ENCODE measurements around the gene PRPF8. TPM values are rescaled to one million over a fixed set of nuclear protein-coding genes. Genes with fewer than 3 reads are reported as not detected.

Gene PRPF8
- total and polyA plus RNA-seq, 2 of the 13 experiments (the other 11 are each of a cell fraction or from before 2014, with no cell fraction given): 112 to 179 TPM

DNA sequence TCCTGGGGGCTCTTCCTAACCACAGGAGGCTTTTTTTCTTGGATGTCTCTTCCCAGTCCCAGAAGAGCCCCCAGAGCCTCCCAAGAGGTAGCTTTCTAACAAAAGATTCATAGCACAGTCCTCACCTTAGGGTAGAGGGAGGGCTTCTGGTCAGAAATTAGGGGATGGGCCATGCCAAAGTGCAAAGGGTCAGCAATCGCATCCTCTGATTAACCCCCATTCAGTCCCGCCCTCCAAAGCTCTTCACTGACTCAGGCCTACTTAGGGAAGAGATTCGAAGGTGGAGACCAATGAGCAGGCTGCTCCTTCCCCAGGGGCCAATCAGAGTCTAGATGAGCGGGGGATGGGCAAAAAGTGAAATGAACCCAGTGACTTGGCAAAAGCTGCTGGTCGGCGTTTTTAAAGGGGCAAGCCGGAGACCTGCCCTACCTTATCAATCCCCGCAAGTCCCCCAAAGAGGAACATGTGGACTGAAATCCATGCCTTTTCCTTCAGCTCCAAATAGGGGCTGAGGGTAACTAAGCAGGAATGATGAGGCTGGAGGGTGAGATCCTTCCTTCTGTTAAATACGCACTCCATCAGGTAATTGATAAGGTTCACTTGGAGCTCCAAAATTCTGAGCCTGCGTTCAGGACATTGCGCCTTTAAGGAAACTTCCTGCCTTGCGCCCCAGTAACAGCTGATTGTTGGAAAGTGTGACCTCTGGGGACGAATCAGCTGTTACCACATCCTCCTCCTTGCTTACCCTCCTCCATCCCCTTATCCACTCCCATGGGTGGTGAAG is 32.4 kb upstream of the PRPF8 start (continued):
- TF ChIP-seq, protein P1, sequence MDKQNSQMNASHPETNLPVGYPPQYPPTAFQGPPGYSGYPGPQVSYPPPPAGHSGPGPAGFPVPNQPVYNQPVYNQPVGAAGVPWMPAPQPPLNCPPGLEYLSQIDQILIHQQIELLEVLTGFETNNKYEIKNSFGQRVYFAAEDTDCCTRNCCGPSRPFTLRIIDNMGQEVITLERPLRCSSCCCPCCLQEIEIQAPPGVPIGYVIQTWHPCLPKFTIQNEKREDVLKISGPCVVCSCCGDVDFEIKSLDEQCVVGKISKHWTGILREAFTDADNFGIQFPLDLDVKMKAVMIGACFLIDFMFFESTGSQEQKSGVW (CRISPR knock-in tag; IDR thresholded peaks at IDR 0.05; ENCODE audit: borderline replicate concordance): no peak
- TF ChIP-seq MEIS1 (CRISPR knock-in tag; IDR thresholded peaks at IDR 0.05; ENCODE audit: borderline replicate concordance) (no peak), FOXC1 (CRISPR knock-in tag; IDR thresholded peaks at IDR 0.05; ENCODE audit: borderline replicate concordance) (no peak; the same call in 1 of the 2 replicates), ZMYM4 (CRISPR knock-in tag; IDR thresholded peaks at IDR 0.05) (0 out of 2 replicates have a peak, but pooled peaks have one; percentile 6), ZBTB7B (CRISPR knock-in tag; IDR thresholded peaks at IDR 0.05) (peak; percentile 64; the same call in 1 of the 2 replicates), NFE2L2 (IDR thresholded peaks at IDR 0.05; ENCODE audit: low read length) (peak; percentile 97), ZNF557 (CRISPR knock-in tag; IDR thresholded peaks at IDR 0.05) (no peak), STAT5B (CRISPR knock-in tag; IDR thresholded peaks at IDR 0.05) (no peak), ZFY (CRISPR knock-in tag; IDR thresholded peaks at IDR 0.05) (peak; percentile 57; the same call in 1 of the 2 replicates), ZNF878 (CRISPR knock-in tag; IDR thresholded peaks at IDR 0.05) (no peak; the same call in 1 of the 2 replicates), ZNF558 (CRISPR knock-in tag; IDR thresholded peaks at IDR 0.05; ENCODE audit: borderline replicate concordance) (no peak), SUZ12 (IDR thresholded peaks at IDR 0.05; ENCODE audit: low read depth, low read length) (no peak), SCMH1 (CRISPR knock-in tag; IDR thresholded peaks at IDR 0.05; ENCODE audit: borderline replicate concordance) (no peak), POGZ (CRISPR knock-in tag; IDR thresholded peaks at IDR 0.05) (peak; percentile 43; the same call in 1 of the 2 replicates), ZNF337 (CRISPR knock-in tag; IDR thresholded peaks at IDR 0.05; ENCODE audit: borderline replicate concordance, low read depth) (0 out of 2 replicates have a peak, but pooled peaks have one; percentile 48), SMC3 (IDR thresholded peaks at IDR 0.05; ENCODE audit: low read length) (no peak), POLR2AphosphoS5 (IDR thresholded peaks at IDR 0.05; ENCODE audit: low read depth, low read length) (peak; percentile 65), CHD2 (IDR thresholded peaks at IDR 0.05; ENCODE audit: low read depth, low read length) (peak; percentile 76; the same call in 1 of the 2 replicates), ZFP82 (CRISPR knock-in tag; IDR thresholded peaks at IDR 0.05; ENCODE audit: borderline replicate concordance) (no peak)
- TF ChIP-seq, protein P2, sequence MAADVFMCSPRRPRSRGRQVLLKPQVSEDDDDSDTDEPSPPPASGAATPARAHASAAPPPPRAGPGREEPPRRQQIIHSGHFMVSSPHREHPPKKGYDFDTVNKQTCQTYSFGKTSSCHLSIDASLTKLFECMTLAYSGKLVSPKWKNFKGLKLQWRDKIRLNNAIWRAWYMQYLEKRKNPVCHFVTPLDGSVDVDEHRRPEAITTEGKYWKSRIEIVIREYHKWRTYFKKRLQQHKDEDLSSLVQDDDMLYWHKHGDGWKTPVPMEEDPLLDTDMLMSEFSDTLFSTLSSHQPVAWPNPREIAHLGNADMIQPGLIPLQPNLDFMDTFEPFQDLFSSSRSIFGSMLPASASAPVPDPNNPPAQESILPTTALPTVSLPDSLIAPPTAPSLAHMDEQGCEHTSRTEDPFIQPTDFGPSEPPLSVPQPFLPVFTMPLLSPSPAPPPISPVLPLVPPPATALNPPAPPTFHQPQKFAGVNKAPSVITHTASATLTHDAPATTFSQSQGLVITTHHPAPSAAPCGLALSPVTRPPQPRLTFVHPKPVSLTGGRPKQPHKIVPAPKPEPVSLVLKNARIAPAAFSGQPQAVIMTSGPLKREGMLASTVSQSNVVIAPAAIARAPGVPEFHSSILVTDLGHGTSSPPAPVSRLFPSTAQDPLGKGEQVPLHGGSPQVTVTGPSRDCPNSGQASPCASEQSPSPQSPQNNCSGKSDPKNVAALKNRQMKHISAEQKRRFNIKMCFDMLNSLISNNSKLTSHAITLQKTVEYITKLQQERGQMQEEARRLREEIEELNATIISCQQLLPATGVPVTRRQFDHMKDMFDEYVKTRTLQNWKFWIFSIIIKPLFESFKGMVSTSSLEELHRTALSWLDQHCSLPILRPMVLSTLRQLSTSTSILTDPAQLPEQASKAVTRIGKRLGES (CRISPR knock-in tag; IDR thresholded peaks at IDR 0.05; ENCODE audit: borderline replicate concordance): no peak
- TF ChIP-seq, protein P3, sequence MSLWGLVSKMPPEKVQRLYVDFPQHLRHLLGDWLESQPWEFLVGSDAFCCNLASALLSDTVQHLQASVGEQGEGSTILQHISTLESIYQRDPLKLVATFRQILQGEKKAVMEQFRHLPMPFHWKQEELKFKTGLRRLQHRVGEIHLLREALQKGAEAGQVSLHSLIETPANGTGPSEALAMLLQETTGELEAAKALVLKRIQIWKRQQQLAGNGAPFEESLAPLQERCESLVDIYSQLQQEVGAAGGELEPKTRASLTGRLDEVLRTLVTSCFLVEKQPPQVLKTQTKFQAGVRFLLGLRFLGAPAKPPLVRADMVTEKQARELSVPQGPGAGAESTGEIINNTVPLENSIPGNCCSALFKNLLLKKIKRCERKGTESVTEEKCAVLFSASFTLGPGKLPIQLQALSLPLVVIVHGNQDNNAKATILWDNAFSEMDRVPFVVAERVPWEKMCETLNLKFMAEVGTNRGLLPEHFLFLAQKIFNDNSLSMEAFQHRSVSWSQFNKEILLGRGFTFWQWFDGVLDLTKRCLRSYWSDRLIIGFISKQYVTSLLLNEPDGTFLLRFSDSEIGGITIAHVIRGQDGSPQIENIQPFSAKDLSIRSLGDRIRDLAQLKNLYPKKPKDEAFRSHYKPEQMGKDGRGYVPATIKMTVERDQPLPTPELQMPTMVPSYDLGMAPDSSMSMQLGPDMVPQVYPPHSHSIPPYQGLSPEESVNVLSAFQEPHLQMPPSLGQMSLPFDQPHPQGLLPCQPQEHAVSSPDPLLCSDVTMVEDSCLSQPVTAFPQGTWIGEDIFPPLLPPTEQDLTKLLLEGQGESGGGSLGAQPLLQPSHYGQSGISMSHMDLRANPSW (CRISPR knock-in tag; IDR thresholded peaks at IDR 0.05; ENCODE audit: borderline replicate concordance): no peak
- TF ChIP-seq, protein P4, sequence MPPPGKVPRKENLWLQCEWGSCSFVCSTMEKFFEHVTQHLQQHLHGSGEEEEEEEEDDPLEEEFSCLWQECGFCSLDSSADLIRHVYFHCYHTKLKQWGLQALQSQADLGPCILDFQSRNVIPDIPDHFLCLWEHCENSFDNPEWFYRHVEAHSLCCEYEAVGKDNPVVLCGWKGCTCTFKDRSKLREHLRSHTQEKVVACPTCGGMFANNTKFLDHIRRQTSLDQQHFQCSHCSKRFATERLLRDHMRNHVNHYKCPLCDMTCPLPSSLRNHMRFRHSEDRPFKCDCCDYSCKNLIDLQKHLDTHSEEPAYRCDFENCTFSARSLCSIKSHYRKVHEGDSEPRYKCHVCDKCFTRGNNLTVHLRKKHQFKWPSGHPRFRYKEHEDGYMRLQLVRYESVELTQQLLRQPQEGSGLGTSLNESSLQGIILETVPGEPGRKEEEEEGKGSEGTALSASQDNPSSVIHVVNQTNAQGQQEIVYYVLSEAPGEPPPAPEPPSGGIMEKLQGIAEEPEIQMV (CRISPR knock-in tag; IDR thresholded peaks at IDR 0.05; ENCODE audit: low read depth): no peak
